Glomerular visceral epithelial cell (primary cell): ENCODE data around the gene NR3C2.
"Not testable (repeated sequence)": the region's sequence is repeated elsewhere in the genome, so short reads cannot be mapped to it uniquely, and the experiment has no call there.

Experiments used
- DNase-seq: peaks from one replicate; pipeline ENCODE4 v3.0.0-alpha.2; 2016; ENCODE audit errors: extremely low spot score

NR3C2 gene

GRCh38 chr4:148369919-148370318, 72.3 kb downstream of the NR3C2 start:
- DNase-seq: no peak

DNA sequence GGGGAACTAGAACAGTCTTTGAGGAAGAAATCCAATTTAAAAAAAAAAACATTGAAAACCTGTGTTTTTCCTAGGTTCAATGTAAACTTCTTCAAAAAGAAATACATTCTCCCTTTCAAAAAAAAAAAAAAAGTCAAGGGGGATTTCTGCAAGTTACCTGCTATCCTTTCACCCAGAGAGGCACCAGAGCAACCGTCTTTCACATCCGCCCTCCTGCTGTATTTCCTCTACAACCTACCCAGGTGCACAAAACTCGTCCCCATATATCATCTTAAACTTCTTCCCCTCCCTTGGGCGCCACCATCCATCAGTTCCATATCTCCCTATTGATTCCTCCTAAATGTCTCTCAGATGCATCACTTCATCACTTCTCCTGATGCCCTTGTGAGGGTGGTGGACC, 74.5 kb downstream of the NR3C2 start:
- DNase-seq: no peak

- DNase-seq: no peak
These were observed 76.0 kb downstream of the NR3C2 start for GRCh38 chr4:148366251-148366650.

- no peak for DNase-seq
These were observed 77.7 kb downstream of the NR3C2 start for GRCh38 chr4:148364525-148364924.

DNA sequence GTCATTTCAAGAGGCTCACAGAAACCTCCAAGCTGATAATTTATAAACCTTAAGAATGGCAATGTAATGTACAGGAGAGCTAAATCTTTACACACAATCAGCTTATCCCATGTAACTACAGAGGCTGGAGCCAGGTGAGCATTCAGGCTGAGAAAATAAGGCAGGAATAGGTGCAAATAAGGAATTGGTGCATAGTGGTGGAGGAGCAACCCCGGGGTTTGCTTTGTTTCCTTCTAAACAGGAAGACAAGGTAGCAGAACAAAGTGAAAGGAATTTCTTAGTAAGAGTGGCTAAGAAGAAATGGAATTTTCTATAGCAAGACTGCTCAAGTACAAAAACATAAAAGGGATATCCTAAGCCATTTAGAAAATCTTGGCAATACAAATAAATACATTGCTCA, 82.4 kb downstream of the NR3C2 start:
- DNase-seq: no peak

GRCh38 chr4:148355442-148356123, 86.6 kb downstream of the NR3C2 start:
- no peak for DNase-seq

DNA sequence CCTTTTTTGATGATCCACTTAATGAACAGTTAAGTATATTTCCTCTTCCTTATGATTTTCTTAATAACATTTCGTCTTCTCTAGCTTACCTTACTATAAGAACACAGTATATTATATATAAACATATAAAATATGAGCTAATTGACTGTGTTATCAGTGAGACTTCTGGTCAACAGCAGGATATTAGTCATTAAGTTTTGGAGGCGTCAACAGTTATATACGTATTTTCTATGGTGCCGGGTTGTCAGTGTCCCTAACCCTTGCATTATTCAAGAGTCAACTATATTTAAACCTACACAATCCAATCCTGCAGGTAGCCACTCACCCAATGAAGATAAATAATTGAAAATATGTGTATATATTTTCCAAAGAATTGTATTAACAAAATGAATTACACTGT, 88.0 kb downstream of the NR3C2 start:
- no peak for DNase-seq

- DNase-seq: no peak
These were observed 88.6 kb downstream of the NR3C2 start for GRCh38 chr4:148353571-148353970.

- DNase-seq: no peak
These were observed 93.1 kb downstream of the NR3C2 start for GRCh38 chr4:148349153-148349552.

GRCh38 chr4:148346657-148347056, 95.6 kb downstream of the NR3C2 start:
- no peak for DNase-seq

DNA sequence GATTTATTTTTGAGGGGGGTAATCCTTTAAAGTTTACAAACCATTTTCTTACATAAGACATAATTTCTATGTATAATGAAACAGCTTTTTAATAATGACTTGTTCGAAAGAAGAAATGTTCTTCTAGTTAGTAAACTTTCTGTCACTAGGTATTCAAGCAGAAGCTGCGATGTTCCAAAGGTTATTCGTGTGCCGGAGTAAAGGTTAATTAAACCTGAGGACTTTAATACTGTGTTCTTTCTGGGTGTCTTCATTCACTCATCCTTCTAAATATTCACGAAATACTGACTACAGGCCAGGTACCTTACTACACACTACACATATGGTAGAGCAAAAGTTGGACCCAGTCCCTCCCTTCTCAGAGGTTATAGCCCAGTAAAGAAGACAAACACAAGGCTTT, 96.7 kb downstream of the NR3C2 start:
- DNase-seq: no peak

DNA sequence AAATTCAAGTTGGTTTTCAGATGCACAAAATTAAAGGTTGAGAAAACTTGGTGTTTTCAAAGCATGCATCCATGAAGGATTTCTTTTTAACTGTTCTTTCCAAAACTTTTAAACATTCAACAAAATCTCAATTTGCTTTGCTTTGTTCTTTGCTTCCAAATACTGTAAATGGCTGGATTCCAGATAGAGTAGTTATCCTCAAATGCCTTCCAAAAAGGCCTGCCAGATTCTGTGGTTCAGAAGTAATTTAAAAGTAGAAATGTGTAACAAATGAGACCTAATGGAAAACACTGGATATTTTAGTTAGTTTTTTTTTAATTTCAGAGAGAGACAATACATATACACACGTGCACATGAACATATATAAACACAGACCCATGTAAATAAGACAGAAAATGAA, 97.3 kb downstream of the NR3C2 start:
- no peak for DNase-seq

- no peak for DNase-seq
These were observed 97.9 kb downstream of the NR3C2 start for GRCh38 chr4:148344352-148344751.

DNA sequence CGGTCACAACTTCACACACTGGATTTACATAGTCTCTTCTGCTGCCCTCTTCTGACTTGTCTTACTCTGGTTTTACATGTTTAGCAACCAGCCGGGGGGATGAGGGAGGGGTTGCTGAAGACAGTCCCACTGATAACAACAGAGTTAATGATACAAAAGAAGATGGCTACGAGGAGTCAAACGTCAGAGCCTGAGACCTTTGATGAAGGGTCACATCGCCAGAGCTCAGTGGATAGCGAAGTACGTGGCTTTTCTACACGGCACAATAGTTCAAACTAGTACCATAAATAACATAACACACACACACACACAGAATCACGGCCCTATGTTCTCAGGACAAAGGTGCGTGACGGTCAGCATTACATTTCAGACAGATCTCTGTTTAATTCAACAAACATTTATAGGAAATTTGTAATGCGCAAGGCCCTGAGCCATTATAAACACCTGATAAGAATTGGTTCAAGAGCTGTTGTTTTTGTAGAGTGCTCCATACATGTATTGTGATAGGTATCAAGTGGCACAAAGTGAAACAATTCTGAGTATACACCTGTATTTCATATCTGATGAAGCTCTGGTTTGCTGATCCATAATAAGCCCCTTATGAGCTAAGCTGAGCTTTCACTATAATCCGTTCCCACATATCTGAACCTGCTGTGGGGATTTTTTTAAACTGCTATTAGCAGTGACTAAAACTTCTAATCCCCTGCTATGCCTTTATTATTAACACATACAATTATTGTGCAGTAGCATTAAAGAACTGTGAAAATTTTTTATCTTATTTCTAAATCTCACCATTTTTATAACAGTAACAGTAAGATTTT, 100.0 kb downstream of the NR3C2 start:
- DNase-seq: no peak

DNA sequence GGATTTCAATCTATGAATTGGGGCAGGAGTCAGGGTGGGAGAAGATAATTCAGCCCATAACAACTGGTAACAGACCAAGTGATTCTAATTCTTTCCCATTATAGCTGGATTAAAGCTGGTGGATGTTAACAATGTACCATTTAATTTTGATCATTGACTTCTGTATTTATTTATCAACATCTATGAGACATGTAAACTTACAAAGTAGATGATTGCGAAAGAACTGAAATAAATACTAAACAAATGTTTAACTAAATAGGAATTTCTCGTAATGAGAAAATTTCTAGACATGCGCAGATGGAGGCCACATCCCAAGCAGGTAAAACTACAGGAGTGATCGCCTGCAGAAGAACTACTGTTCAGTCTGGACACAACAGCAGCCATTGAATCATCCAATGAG, 107.1 kb downstream of the NR3C2 start:
- no peak for DNase-seq

GRCh38 chr4:148333265-148333664, 108.9 kb downstream of the NR3C2 start:
- DNase-seq: no peak

DNA sequence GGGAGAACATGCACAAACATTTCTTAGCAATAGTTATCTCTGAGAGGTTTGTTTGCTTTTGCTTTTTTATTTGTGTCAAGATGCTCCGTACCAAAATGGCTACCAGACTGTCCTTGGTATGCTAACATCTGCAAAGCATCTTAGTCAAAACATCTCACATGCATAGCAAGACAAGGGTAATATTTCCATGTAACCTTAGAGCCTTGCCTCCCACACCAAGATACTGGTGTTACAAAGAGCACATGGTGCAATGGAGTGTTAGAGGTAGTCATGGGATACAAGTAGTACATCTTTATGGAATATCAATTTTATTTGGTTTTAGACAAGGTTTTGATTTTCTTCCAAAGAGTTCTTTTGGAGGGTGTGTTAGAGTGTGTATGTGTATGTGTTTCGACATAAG, 109.7 kb downstream of the NR3C2 start:
- no peak for DNase-seq

DNA sequence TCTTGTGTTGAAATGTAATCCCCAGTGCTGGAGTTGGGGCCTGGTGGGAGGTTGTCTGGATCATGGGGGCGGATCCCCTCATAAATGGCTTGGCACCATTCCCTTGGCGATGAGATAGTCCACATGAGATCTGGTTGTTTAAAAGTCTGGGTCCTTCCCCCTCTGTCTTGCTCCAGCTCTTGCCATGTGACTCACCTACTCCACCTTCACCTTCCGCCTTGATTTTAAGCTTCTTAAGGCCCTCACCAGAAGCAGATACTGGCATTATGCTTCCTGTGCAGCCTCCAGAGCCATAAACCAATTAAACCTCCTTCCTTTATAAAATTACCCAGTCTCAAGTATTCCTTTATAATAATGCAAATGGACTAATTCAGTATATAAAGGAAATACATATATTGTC, 111.5 kb downstream of the NR3C2 start:
- DNase-seq: no peak

- no peak for DNase-seq
These were observed 112.1 kb downstream of the NR3C2 start for GRCh38 chr4:148330161-148330560.

DNA sequence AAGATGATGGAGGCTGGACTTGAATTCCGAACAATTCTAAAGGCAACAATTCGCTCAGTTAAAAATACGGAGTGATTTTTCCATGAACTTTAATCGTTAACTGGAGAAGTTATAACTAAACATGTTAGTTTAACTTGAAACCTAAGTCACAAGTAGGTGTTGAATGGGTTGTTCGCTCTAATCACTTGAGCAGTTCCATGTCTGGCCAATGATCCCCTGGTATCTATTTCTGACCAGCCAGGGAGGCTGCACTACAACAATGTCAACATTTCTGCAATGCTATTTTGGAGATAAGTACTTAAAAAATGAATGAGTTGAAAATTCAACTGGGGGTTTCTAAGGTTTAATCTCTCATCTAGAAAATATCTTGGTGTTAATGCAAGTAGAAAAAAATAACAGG, 112.5 kb downstream of the NR3C2 start:
- no peak for DNase-seq

GRCh38 chr4:148327683-148328082, 114.5 kb downstream of the NR3C2 start:
- DNase-seq: no peak

GRCh38 chr4:148323316-148323715, 118.9 kb downstream of the NR3C2 start:
- not testable (repeated sequence) for DNase-seq

- DNase-seq: peak; percentile 85
These were observed 127.2 kb downstream of the NR3C2 start for GRCh38 chr4:148315049-148315448.
